Measurements from ENCODE around the gene SFMBT1. TPM values are rescaled to one million over a fixed set of nuclear protein-coding genes. Genes with fewer than 3 reads are reported as not detected.

Gene SFMBT1
- total RNA-seq, 4 donors from 2014 or later, result 17.2 to 35.3 (median 31.1) TPM

GRCh38 chr3:52891164-52891563 is 154.7 kb downstream of the SFMBT1 start:
- no peaks in the 10 kb centered on the region for H3K27me3 ChIP-seq
- H3K4me1 ChIP-seq, result peaks cover 33 to 43% of the 10 kb centered on the region in 2 donors
- intact Hi-C loops (cut with DNase I), result no loop called here
- no peaks in the 10 kb centered on the region for H3K36me3 ChIP-seq
- H3K4me3 ChIP-seq (replicated peaks in 1 of 3), result no peak overlapping the region
- peak; percentile 64 to 72 for DNase-seq
- 40 to 50% methylated on average over 7 to 9 of the region's 9 CpGs for WGBS, 2 donors
- TF ChIP-seq, protein P1, sequence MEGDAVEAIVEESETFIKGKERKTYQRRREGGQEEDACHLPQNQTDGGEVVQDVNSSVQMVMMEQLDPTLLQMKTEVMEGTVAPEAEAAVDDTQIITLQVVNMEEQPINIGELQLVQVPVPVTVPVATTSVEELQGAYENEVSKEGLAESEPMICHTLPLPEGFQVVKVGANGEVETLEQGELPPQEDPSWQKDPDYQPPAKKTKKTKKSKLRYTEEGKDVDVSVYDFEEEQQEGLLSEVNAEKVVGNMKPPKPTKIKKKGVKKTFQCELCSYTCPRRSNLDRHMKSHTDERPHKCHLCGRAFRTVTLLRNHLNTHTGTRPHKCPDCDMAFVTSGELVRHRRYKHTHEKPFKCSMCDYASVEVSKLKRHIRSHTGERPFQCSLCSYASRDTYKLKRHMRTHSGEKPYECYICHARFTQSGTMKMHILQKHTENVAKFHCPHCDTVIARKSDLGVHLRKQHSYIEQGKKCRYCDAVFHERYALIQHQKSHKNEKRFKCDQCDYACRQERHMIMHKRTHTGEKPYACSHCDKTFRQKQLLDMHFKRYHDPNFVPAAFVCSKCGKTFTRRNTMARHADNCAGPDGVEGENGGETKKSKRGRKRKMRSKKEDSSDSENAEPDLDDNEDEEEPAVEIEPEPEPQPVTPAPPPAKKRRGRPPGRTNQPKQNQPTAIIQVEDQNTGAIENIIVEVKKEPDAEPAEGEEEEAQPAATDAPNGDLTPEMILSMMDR (IDR thresholded peaks at IDR 0.05), result no peak
- no peak for TF ChIP-seq POLR2A (IDR thresholded peaks at IDR 0.05)
- H3K27ac ChIP-seq, result peak overlapping the region in 2 of 3 donors; percentile 47 to 60
- H3K9me3 ChIP-seq, result no peaks in the 10 kb centered on the region

DNA sequence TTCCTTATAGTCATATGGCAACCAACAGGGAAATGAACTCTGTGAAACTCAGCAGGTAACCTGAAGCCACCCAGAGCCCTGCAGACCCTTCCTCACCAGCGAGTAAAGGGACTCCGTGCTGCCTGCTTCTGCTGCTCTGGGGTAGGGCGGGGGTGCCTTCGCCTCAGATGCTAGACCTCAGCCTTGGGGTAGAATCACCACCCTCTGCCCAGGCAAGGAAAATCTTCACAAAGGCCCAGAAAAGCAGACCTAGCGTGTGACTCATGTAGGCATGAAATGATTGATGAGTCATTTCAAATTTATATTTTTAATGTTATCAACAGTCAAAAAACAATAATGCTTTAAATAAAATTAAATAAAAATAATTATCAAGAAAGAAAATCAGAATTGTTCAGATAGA is 155.1 kb downstream of the SFMBT1 start:
- intact Hi-C loops (cut with DNase I), result no loop called here
- Histone ChIP-seq H3K9me3 (no peaks in the 10 kb centered on the region), H3K27ac (peak overlapping the region in 2 of 3 donors; percentile 47 to 60), H3K27me3 (no peaks in the 10 kb centered on the region), H3K36me3 (no peaks in the 10 kb centered on the region), H3K4me3 (replicated peaks in 1 of 3) (no peak overlapping the region), H3K4me1 (peaks cover 29 to 39% of the 10 kb centered on the region in 2 donors)
- TF ChIP-seq POLR2A (IDR thresholded peaks at IDR 0.05), result no peak
- TF ChIP-seq, protein P1 (IDR thresholded peaks at IDR 0.05), result no peak
- DNase-seq, result no peak
- WGBS, 2 donors, result 83 to 91% methylated on average over 5 of the region's 5 CpGs

GRCh38 chr3:52889901-52890300 is 156.0 kb downstream of the SFMBT1 start:
- Histone ChIP-seq H3K27ac (no peak overlapping the region), H3K4me3 (replicated peaks in 1 of 3) (no peak overlapping the region), H3K27me3 (no peaks in the 10 kb centered on the region), H3K4me1 (peaks cover 29 to 36% of the 10 kb centered on the region in 2 donors), H3K36me3 (no peaks in the 10 kb centered on the region), H3K9me3 (no peaks in the 10 kb centered on the region)
- 43 to 66% methylated on average over 8 of the region's 8 CpGs for WGBS, 2 donors
- no peak for TF ChIP-seq POLR2A (IDR thresholded peaks at IDR 0.05)
- TF ChIP-seq, protein P1 (IDR thresholded peaks at IDR 0.05), result no peak
- peak in 1 of 2 donors; percentile 43 for DNase-seq
- intact Hi-C loops (cut with DNase I), result no loop called here

- Histone ChIP-seq H3K36me3 (no peaks in the 10 kb centered on the region), H3K9me3 (no peaks in the 10 kb centered on the region), H3K27ac (no peak overlapping the region), H3K4me1 (peaks cover 14 to 22% of the 10 kb centered on the region in 2 donors), H3K4me3 (replicated peaks in 1 of 3) (no peak overlapping the region), H3K27me3 (no peaks in the 10 kb centered on the region)
- WGBS, 2 donors, result 88 to 92% methylated on average over 3 to 4 of the region's 4 CpGs
- DNase-seq, result no peak
- TF ChIP-seq, protein P1 (IDR thresholded peaks at IDR 0.05), result no peak
- no peak for TF ChIP-seq POLR2A (IDR thresholded peaks at IDR 0.05)
- intact Hi-C loops (cut with DNase I), result no loop called here
Observed at GRCh38 chr3:52887166-52887565, 158.7 kb downstream of the SFMBT1 start.

- Histone ChIP-seq H3K27me3 (no peaks in the 10 kb centered on the region), H3K4me1 (peaks cover 9 to 13% of the 10 kb centered on the region in 2 donors), H3K9me3 (no peaks in the 10 kb centered on the region), H3K4me3 (replicated peaks in 1 of 3) (no peak overlapping the region), H3K27ac (no peak overlapping the region), H3K36me3 (no peaks in the 10 kb centered on the region)
- DNase-seq, result no peak
- intact Hi-C loops (cut with DNase I), result no loop called here
- WGBS, 2 donors, result 90 to 92% methylated on average over 5 of the region's 5 CpGs
- TF ChIP-seq, protein P1 (IDR thresholded peaks at IDR 0.05), result no peak
- TF ChIP-seq POLR2A (IDR thresholded peaks at IDR 0.05), result no peak
Observed at GRCh38 chr3:52886049-52886730, 159.7 kb downstream of the SFMBT1 start.
